K562 (cell line): Measurements from ENCODE around the gene FAR2.

Experiments used
- ETV5 ChIP-seq: sonication (generic); formaldehyde crosslinking; IDR thresholded peaks from 2 replicates; pipeline ENCODE4 v1.4.0; 2020; ENCODE audit warnings: low read depth, mild to moderate bottlenecking, missing genetic modification reagents
- FOXO4 ChIP-seq: fragments of 450-650 bp; formaldehyde crosslinking; IDR thresholded peaks from 2 replicates; pipeline ENCODE4 v1.4.0; 2020; ENCODE audit warnings: mild to moderate bottlenecking, moderate library complexity
- MLX ChIP-seq, 2 experiments: fragments of 450-650 bp in 1 of 2; sonication (generic) in 1 of 2; formaldehyde crosslinking; conservative IDR thresholded peaks; 2 replicates each; pipeline versions ENCODE4 v1.4.0 to v1.8.1; 2020 to 2022; ENCODE audit warnings: mild to moderate bottlenecking in 1 of 2, missing genetic modification reagents in 1 of 2
- ZNF507 ChIP-seq: conservative IDR thresholded peaks from 2 replicates; pipeline ENCODE4 v1.6.1; 2017; ENCODE audit warnings: missing genetic modification characterization, missing compliant biosample characterization

GRCh38 chr12:29304388-29304787 lies 155.3 kb downstream of the FAR2 start:
- TF ChIP-seq ETV5 (no peak), MLX (CRISPR knock-in tag; conservative IDR thresholded peaks at IDR 0.05) (no peak), ZNF507 (no peak), FOXO4 (CRISPR knock-in tag) (no peak)
